ENCODE measurements around the gene GRAMD1A. TPM values are rescaled to one million over a fixed set of nuclear protein-coding genes. Genes with fewer than 3 reads are reported as not detected.

GRAMD1A gene
- total and polyA plus RNA-seq, 2 of the 8 experiments (the other 6 are each of a cell fraction or from before 2014, with no cell fraction given) = 113 to 154 TPM

DNA sequence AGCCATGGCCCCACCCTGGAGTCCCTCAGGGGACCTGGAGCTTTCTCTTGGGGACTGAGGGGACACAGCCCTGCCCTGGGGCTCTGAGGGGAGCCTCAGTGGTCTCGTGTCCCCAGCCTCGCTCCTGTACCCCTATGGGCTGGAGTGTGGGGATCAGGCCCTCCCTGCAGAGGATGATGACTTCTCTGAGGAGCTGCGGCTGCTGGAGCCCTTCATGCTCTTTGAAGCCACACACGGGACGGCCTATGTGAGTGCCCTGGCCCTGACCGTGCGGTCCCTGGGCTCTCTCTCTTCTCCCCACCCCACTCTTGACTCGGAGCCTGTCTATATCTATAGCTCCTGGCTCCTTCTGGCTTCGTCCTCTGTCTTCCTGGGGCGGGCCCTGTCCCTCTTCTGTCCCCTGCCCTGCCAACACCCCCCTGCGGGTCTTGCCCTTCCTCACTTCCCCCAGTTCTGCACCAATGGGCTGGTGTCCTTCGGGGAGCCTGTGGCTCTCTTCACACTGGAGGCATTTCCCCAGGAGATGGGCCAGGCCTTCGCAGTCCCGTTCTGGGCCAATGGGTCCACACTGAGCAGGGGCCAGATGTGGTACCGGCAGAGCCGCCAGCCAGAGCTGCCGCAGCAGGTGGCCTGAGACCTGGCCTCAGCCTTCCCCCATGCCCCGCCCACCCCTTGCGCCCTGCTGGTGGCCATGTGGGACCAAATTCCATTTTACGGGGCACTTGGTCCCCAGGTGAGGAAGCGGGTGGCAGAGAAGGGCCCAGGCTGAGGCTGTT, 74.5 kb downstream of the GRAMD1A start:
- DNase-seq (ENCODE audit: low read depth in 1 of 2, low spot score in 2 of 2) = no peak
- CTCF ChIA-PET (ENCODE audit: partially characterized antibody) = interaction anchor here (0.6 to 1.9 kb wide), 6 partner anchors 8 to 171 kb away, joined by 3 to 7 read pairs (median 6); partner anchors contain the start of gene LGI4
- WGBS, 2 experiments (ENCODE audit: extremely low coverage in 1 of 2, insufficient coverage in 1 of 2, insufficient read length in 1 of 2, insufficient replicate concordance in 2 of 2, low coverage in 1 of 2, low lambda C conversion rate in 2 of 2, missing lambda C conversion rate in 1 of 2) = 91% methylated on average over 18 of the region's 21 CpGs; no CpG with 5 or more reads in 1 of the 2 experiments
- TF ChIP-seq JUND (IDR thresholded peaks at IDR 0.05; ENCODE audit: low read length) = no peak

More for the DNA sequence above, 74.5 kb downstream of the GRAMD1A start:
- H3K14ac ChIP-seq (ENCODE audit: insufficient read length) = no peak overlapping the region
- peaks cover 0 to 3% (median 2%) of the 10 kb centered on the region in 4 experiments; a peak in 2 of 7 replicates for H3K4me1 ChIP-seq (replicated peaks in 1 of 4; ENCODE audit: control insufficient read depth in 3 of 4, insufficient read depth in 4 of 4, low read length in 3 of 4)
- no peak overlapping the region; the same call in 1 of the 2 replicates for H2BK15ac ChIP-seq (ENCODE audit: low read length)
- H4K20me1 ChIP-seq (replicated peaks in 1 of 2; ENCODE audit: control insufficient read depth in 1 of 2, insufficient read depth in 2 of 2, low read length in 2 of 2) = no peaks in the 10 kb centered on the region
- no peak overlapping the region for H3K56ac ChIP-seq (replicated peaks; ENCODE audit: insufficient read length, low read depth, low read length)
- H3K18ac ChIP-seq (ENCODE audit: extremely low read depth, low read length) = no peak overlapping the region; the same call in 1 of the 2 replicates
- no peaks in the 10 kb centered on the region; the same call in 1 of the 2 replicates for H3K23me2 ChIP-seq (ENCODE audit: low read depth, low read length)
- no peak overlapping the region for H3K4ac ChIP-seq (replicated peaks; ENCODE audit: insufficient read length, low read depth, low read length)
- H3K4me3 ChIP-seq (ENCODE audit: extremely low read depth in 1 of 4, insufficient read depth in 2 of 4, low read depth in 3 of 4, low read length in 4 of 4) = no peak overlapping the region
- no peak overlapping the region for H3K9ac ChIP-seq (replicated peaks in 1 of 4; ENCODE audit: extremely low read depth in 1 of 4, low read depth in 3 of 4, low read length in 3 of 4)
- no peaks in the 10 kb centered on the region for H3K79me1 ChIP-seq (ENCODE audit: low read depth, low read length)
- H3K4me2 ChIP-seq (ENCODE audit: insufficient read depth in 1 of 2, low read depth in 2 of 2, low read length in 2 of 2) = no peak overlapping the region
- FAIRE-seq = no peak
- no peak overlapping the region for H3K23ac ChIP-seq (ENCODE audit: insufficient read length)
- peak overlapping the region; percentile 68; the same call in 1 of the 2 replicates for H2BK12ac ChIP-seq (ENCODE audit: low read depth, low read length)
- no peak overlapping the region for H2BK20ac ChIP-seq (ENCODE audit: low read length)
- POLR2A ChIA-PET (ENCODE audit: partially characterized antibody) = interaction anchor here (0.9 kb wide), 2 partner anchors 11 to 189 kb away, joined by 3 read pairs; no protein-coding TSS in a partner anchor
- no peak overlapping the region for H2AFZ ChIP-seq (ENCODE audit: low read length)
- H3K9me3 ChIP-seq (ENCODE audit: insufficient read depth in 2 of 2, low read depth in 1 of 2, low read length in 1 of 2) = peaks cover 3 to 4% of the 10 kb centered on the region in 2 experiments; a peak in 3 of 4 replicates
- no peak overlapping the region for H2AK5ac ChIP-seq (ENCODE audit: low read depth, low read length)
- H2BK5ac ChIP-seq (ENCODE audit: low read depth, low read length) = no peak overlapping the region
- peak overlapping the region; percentile 54 for H4K91ac ChIP-seq (replicated peaks; ENCODE audit: insufficient read length, low read length)
- H3K27ac ChIP-seq (ENCODE audit: low read depth, low read length) = no peak overlapping the region
- H3K36me3 ChIP-seq (ENCODE audit: control insufficient read depth in 2 of 4, insufficient read depth in 4 of 4, low read length in 3 of 4) = no peaks in the 10 kb centered on the region
- no peaks in the 10 kb centered on the region; a peak in 2 of 7 replicates for H3K27me3 ChIP-seq (replicated peaks in 1 of 4; ENCODE audit: control insufficient read depth in 3 of 4, extremely low read depth in 1 of 4, insufficient read depth in 3 of 4, low read length in 3 of 4)
- H2BK120ac ChIP-seq (replicated peaks; ENCODE audit: low read depth, low read length) = no peak overlapping the region
- H4K8ac ChIP-seq (ENCODE audit: extremely low read depth, insufficient read depth, low read length) = peak overlapping the region; percentile 60
- no peak overlapping the region for H4K5ac ChIP-seq (ENCODE audit: insufficient read length, low read depth, low read length)
- H3K79me2 ChIP-seq (ENCODE audit: control insufficient read depth in 1 of 2, insufficient read depth in 2 of 2, low read length in 2 of 2) = no peaks in the 10 kb centered on the region

Data from H1 (cell line).